GM23248 (cell line): ENCODE results near the gene ARHGEF7. TPM values are rescaled to one million over a fixed set of nuclear protein-coding genes. Genes with fewer than 3 reads are reported as not detected.

ENCODE experiments used
- DNase-seq: peaks from one replicate; pipeline ENCODE4 v3.0.0-alpha.2; 2015
- H2AFZ ChIP-seq: fragments of 200-600 bp; sonication (generic); 2 replicates; pipeline ENCODE4 v1.6.1; 2016; ENCODE audit warnings: antibody characterized with exemption
- H3F3A ChIP-seq: fragments of 200-600 bp; sonication (generic); 2 replicates; pipeline ENCODE4 v1.6.1; 2016; ENCODE audit warnings: mild to moderate bottlenecking, antibody characterized with exemption, mixed run types; ENCODE audit not compliant: insufficient read depth
- H3K27ac ChIP-seq: fragments of 200-600 bp; sonication (generic); 2 replicates; pipeline ENCODE4 v1.5.1; 2016; ENCODE audit warnings: mild to moderate bottlenecking
- H3K27me3 ChIP-seq: fragments of 200-600 bp; sonication (generic); replicated peaks from 2 replicates; pipeline ENCODE4 v1.6.1; 2016; ENCODE audit warnings: mild to moderate bottlenecking; ENCODE audit not compliant: insufficient read depth
- H3K36me3 ChIP-seq: fragments of 200-600 bp; sonication (generic); 2 replicates; pipeline ENCODE4 v1.6.1; 2016; ENCODE audit warnings: low read depth, mild to moderate bottlenecking
- H3K4me1 ChIP-seq: fragments of 200-600 bp; sonication (generic); 2 replicates; pipeline ENCODE4 v1.6.1; 2016; ENCODE audit warnings: mild to moderate bottlenecking; ENCODE audit not compliant: insufficient read depth
- H3K4me2 ChIP-seq: fragments of 200-600 bp; sonication (generic); one replicate; pipeline ENCODE4 v1.6.1; 2016; ENCODE audit warnings: mild to moderate bottlenecking; ENCODE audit not compliant: unreplicated experiment
- H3K4me3 ChIP-seq: fragments of 200-600 bp; sonication (generic); 2 replicates; pipeline ENCODE4 v1.5.1; 2016; ENCODE audit warnings: mild to moderate bottlenecking
- H3K79me2 ChIP-seq: fragments of 200-600 bp; sonication (generic); 2 replicates; pipeline ENCODE4 v1.6.1; 2016; ENCODE audit warnings: mild to moderate bottlenecking; ENCODE audit not compliant: insufficient read depth
- H3K9ac ChIP-seq: fragments of 200-600 bp; sonication (generic); 2 replicates; pipeline ENCODE4 v1.6.1; 2016; ENCODE audit warnings: mild to moderate bottlenecking
- H3K9me2 ChIP-seq: fragments of 200-600 bp; sonication (generic); 2 replicates; pipeline ENCODE4 v1.6.1; 2016; ENCODE audit warnings: mixed run types, mild to moderate bottlenecking, moderate library complexity; ENCODE audit not compliant: insufficient read depth
- H3K9me3 ChIP-seq: fragments of 200-600 bp; sonication (generic); one replicate; pipeline ENCODE4 v1.6.1; 2017; ENCODE audit warnings: low read depth
- H4K20me1 ChIP-seq: fragments of 200-600 bp; sonication (generic); 2 replicates; pipeline ENCODE4 v1.6.0; 2016; ENCODE audit not compliant: insufficient read depth
- EZH2 ChIP-seq: fragments of 200-600 bp; sonication (generic); IDR thresholded peaks from 2 replicates; pipeline ENCODE4 v1.6.1; 2018; ENCODE audit warnings: antibody characterized with exemption, mild to moderate bottlenecking; ENCODE audit not compliant: insufficient read depth, poor library complexity, severe bottlenecking
- EZH2phosphoT487 ChIP-seq: fragments of 200-600 bp; sonication (generic); IDR thresholded peaks from 2 replicates; pipeline ENCODE4 v1.6.1; 2018; ENCODE audit warnings: antibody characterized with exemption, moderate library complexity, mild to moderate bottlenecking, low read depth; ENCODE audit not compliant: insufficient read depth
- WGBS, 2 experiments: methylation state at CpG; one replicate each; pipeline ENCODE4 v1.1.6; 2015 to 2017; ENCODE audit warnings: low lambda C conversion rate in 2 of 2, low coverage in 1 of 2; ENCODE audit errors: missing lambda C conversion rate in 2 of 2; 5-methylcytosine and 5-hydroxymethylcytosine counted together
- in situ Hi-C: fragments of 300-500 bp; cut with MboI; formaldehyde crosslinking; loops from 2 replicates; pipeline ENCODE4 v1.15.0; 2020
- polyA plus RNA-seq: library from polyadenylated mRNA; unstranded; fragments of >200 nt; fragmentation: Nextera tagmentation; extraction: Ambion mirVana; gene quantifications from 2 replicates; pipeline ENCODE4 v1.2.1, GENCODE V29; 2016
- total RNA-seq: library from RNA; depleted of rRNA; stranded (reverse); fragments of >200 nt; shearing (Covaris generic); gene quantifications from 2 replicates; pipeline ENCODE4 v1.2.3, GENCODE V29; 2014

The ARHGEF7 gene
- total and polyA plus RNA-seq, 2 experiments from 2014 or later, result 19.0 to 23.0 TPM

- in situ Hi-C loops, result no loop called here
- no peak overlapping the region for H3K4me2 ChIP-seq
- WGBS, 2 experiments, result 90 to 95% methylated on average over 11 of the region's 11 CpGs
- peaks cover 7% of the 10 kb centered on the region; the same call in 1 of the 2 replicates for H3K4me1 ChIP-seq
- no peak overlapping the region for H3K9ac ChIP-seq
- H3K27ac ChIP-seq, result no peak overlapping the region
- H4K20me1 ChIP-seq, result no peaks in the 10 kb centered on the region
- H3F3A ChIP-seq, result peaks cover 9% of the 10 kb centered on the region; the same call in 1 of the 2 replicates
- no peak overlapping the region for H3K4me3 ChIP-seq
- TF ChIP-seq EZH2 (no peak), EZH2phosphoT487 (no peak)
- H3K79me2 ChIP-seq, result peaks cover 30% of the 10 kb centered on the region
- no peaks in the 10 kb centered on the region for H3K9me2 ChIP-seq
- no peaks in the 10 kb centered on the region for H3K27me3 ChIP-seq
- peaks cover 8% of the 10 kb centered on the region; the same call in 1 of the 2 replicates for H3K36me3 ChIP-seq
- H2AFZ ChIP-seq, result no peak overlapping the region
- DNase-seq, result no peak
- H3K9me3 ChIP-seq, result no peaks in the 10 kb centered on the region
Observed at GRCh38 chr13:111241862-111242261, 126.8 kb downstream of the ARHGEF7 start.

DNA sequence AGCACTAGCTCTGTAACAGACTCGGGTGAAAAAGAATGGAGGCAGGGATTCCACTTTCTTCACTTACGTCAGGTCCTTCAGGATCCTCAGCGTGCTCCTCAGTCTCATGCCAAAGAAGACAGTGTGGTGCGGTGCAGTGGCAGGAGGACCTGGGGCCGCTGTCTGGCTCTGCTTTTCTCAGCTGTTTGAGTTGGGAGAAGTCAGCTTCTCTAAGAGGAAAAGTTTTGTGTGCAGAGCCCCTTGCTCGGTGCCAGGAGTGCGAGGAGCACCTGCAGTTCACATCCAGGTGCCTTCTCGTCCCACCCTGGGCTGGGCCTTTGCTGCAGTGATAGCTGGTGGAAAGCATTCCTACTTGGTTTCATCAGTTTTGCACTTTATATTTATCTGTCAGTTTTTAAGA lies 127.5 kb downstream of the ARHGEF7 start:
- Histone ChIP-seq H3K79me2 (peaks cover 28% of the 10 kb centered on the region), H3K9ac (no peak overlapping the region), H2AFZ (no peak overlapping the region), H3F3A (peaks cover 11% of the 10 kb centered on the region; the same call in 1 of the 2 replicates), H4K20me1 (no peaks in the 10 kb centered on the region), H3K9me2 (no peaks in the 10 kb centered on the region), H3K27ac (no peak overlapping the region), H3K9me3 (no peaks in the 10 kb centered on the region), H3K27me3 (no peaks in the 10 kb centered on the region), H3K4me2 (no peak overlapping the region), H3K36me3 (peaks cover 12% of the 10 kb centered on the region; the same call in 1 of the 2 replicates), H3K4me1 (peaks cover 7% of the 10 kb centered on the region; the same call in 1 of the 2 replicates), H3K4me3 (no peak overlapping the region)
- in situ Hi-C loops, result no loop called here
- DNase-seq, result no peak
- 97 to 98% methylated on average over 8 of the region's 8 CpGs for WGBS, 2 experiments
- TF ChIP-seq EZH2phosphoT487, result no peak
- no peak for TF ChIP-seq EZH2

DNA sequence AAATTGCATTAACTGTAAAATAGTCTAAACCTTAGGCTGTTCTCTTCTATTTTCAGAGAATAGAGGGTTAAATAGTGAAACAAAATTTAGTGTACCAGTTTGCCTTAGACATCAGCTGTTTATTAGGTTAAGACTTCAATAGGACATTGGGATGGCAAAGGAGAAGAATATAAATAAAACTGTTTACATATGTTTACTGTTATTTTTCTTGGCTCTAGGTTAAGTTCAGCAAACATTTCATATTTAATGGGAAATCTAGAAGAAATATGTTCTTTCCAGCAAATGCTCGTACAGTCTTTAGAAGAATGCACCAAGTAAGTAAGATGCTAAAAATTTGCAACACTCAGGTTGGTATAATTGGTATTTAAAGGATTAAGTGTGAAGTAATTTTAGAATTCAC lies 128.9 kb downstream of the ARHGEF7 start:
- H3K9ac ChIP-seq, result no peak overlapping the region
- no peaks in the 10 kb centered on the region for H3K9me2 ChIP-seq
- TF ChIP-seq EZH2phosphoT487, result no peak
- TF ChIP-seq EZH2, result no peak
- no peaks in the 10 kb centered on the region for H4K20me1 ChIP-seq
- WGBS, 2 experiments, result 77 to 90% methylated on average over 1 of the region's 1 CpG
- H2AFZ ChIP-seq, result no peak overlapping the region
- peaks cover 7% of the 10 kb centered on the region; the same call in 1 of the 2 replicates for H3K4me1 ChIP-seq
- in situ Hi-C loops, result no loop called here
- H3K36me3 ChIP-seq, result peaks cover 17% of the 10 kb centered on the region; the same call in 1 of the 2 replicates
- H3K27me3 ChIP-seq, result no peaks in the 10 kb centered on the region
- DNase-seq, result no peak
- peaks cover 11% of the 10 kb centered on the region; the same call in 1 of the 2 replicates for H3F3A ChIP-seq
- peaks cover 41% of the 10 kb centered on the region for H3K79me2 ChIP-seq
- no peak overlapping the region for H3K27ac ChIP-seq
- no peak overlapping the region for H3K4me3 ChIP-seq
- no peaks in the 10 kb centered on the region for H3K9me3 ChIP-seq
- no peak overlapping the region for H3K4me2 ChIP-seq

- in situ Hi-C loops, result no loop called here
Observed at GRCh38 chr13:111245576-111246384, 130.7 kb downstream of the ARHGEF7 start.

More at GRCh38 chr13:111245576-111246384, 130.7 kb downstream of the ARHGEF7 start:
- 89 to 90% methylated on average over 11 of the region's 11 CpGs for whole genome bisulfite sequencing, 2 experiments
- H3K9me3 ChIP-seq, result no peaks in the 10 kb centered on the region
- H3F3A ChIP-seq, result peaks cover 11% of the 10 kb centered on the region; the same call in 1 of the 2 replicates
- H4K20me1 ChIP-seq, result no peaks in the 10 kb centered on the region
- H3K9me2 ChIP-seq, result no peaks in the 10 kb centered on the region
- peak; percentile 53 for DNase-seq
- H3K36me3 ChIP-seq, result peaks cover 17% of the 10 kb centered on the region; the same call in 1 of the 2 replicates
- H3K27me3 ChIP-seq, result no peaks in the 10 kb centered on the region
- TF ChIP-seq EZH2phosphoT487 (no peak), EZH2 (no peak)
- peaks cover 59% of the 10 kb centered on the region for H3K79me2 ChIP-seq
- no peak overlapping the region for H3K4me3 ChIP-seq
- H3K27ac ChIP-seq, result 0 out of 2 replicates have a peak overlapping the region, but pooled peaks have one; percentile 2
- no peak overlapping the region for H2AFZ ChIP-seq
- peaks cover 7% of the 10 kb centered on the region; the same call in 1 of the 2 replicates for H3K4me1 ChIP-seq
- no peak overlapping the region for H3K4me2 ChIP-seq
- H3K9ac ChIP-seq, result no peak overlapping the region
